Activated effector memory CD4-positive, alpha-beta T cell treated with Interleukin-2 at 50 U/mL for 16 hours (primary cell): ENCODE results near the gene IDI2.
"Not testable (repeated sequence)": the region's sequence is repeated elsewhere in the genome, so short reads cannot be mapped to it uniquely, and the experiment has no call there.

Source experiments
- DNase-seq: peaks from one replicate; pipeline ENCODE4 v3.0.0-alpha.2; 2020

Gene IDI2

GRCh38 chr10:1025683-1026082 is at the start of gene IDI2:
Gene IDI2 (minus strand): TSS chr10:1025859. CDS start chr10:1024723, 1,136 bp downstream.
- DNase-seq: no peak

- no peak for DNase-seq
These were observed 49.2 kb upstream of the IDI2 start for GRCh38 chr10:1074748-1075308.

- DNase-seq: no peak
These were observed 48.5 kb upstream of the IDI2 start for GRCh38 chr10:1074052-1074747.

DNA sequence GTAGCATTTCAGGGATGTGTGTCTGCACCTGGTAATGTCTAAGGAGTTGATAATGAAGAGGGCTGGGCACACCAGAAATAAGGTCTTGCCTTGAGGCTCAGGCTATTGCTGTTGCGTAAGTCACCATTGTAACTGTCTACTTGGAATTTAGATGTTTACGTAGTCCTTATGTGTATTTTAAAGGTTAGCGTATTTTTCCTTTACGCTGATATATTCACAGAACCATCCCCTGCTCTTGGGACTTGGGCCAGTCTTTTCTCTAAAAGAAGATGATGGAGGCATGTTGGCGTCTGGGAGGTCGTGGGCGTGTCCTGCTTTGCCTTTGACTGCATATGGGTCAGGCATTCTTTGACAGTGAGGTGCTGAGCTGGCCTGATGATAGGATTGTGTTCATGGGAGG is 45.3 kb upstream of the IDI2 start:
- no peak for DNase-seq

DNA sequence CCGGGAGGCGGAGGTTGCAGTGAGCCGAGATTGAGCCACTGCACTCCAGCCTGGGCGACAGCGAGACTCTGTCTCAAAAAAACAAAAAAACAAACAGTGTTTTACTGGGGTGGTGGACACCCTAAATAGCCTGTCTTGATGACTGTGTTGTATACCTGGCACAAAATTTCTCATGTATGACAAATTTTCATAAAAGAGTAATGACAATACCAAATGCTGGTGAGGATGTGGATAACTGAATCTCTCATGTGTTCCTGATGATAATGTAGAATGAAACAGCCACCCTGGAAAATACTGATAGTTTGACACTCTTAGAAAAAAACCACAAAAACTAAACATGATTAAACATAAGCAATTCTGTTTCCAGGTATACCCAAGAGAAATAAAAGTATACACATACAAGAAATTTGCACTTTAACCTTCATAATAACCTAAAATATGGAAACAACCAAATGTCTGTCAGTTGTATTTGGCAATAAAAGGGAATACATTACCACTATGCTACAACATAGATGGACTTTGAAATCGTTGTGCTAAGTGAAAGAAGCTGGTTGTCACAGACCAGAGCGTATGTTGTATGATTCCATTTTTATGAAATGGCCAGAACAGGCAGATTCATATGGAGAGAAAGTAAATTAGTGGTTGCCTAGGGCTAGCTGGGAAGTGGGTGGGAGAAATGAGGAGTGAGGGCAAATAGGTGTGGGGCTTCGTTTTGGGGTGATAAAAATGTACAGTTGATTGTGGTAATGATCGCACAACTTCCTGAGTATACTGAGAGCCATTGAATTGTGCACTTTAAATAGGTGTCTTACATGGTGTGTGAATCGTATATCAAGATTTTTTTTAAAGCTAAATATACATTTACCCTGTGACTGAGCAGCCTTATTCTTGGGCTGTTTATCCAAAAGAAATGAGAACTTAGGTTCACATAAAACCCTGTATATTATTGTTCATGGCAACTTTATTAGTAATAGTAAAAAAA is 43.0 kb upstream of the IDI2 start:
- no peak for DNase-seq

DNA sequence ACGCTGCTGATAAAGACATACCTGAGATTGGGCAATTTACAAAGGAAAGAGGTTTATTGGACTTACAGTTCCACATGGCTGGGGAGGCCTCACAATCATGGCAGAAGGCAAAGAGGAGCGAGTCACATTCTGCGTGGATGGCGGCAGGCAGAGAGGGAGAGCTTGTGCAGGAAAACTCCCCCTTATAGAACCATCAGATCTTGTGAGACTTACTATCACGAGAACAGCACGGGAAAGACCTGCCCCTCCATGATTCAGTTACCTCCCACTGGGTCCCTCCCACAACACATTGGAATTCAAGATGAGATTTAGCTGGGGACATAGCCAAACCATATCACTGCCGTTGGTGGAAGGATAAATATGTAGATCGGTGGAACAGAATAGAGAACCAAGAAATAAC is 41.1 kb upstream of the IDI2 start:
- DNase-seq: not testable (repeated sequence)

GRCh38 chr10:1064964-1065247 is 39.2 kb upstream of the IDI2 start:
- DNase-seq: no peak

DNA sequence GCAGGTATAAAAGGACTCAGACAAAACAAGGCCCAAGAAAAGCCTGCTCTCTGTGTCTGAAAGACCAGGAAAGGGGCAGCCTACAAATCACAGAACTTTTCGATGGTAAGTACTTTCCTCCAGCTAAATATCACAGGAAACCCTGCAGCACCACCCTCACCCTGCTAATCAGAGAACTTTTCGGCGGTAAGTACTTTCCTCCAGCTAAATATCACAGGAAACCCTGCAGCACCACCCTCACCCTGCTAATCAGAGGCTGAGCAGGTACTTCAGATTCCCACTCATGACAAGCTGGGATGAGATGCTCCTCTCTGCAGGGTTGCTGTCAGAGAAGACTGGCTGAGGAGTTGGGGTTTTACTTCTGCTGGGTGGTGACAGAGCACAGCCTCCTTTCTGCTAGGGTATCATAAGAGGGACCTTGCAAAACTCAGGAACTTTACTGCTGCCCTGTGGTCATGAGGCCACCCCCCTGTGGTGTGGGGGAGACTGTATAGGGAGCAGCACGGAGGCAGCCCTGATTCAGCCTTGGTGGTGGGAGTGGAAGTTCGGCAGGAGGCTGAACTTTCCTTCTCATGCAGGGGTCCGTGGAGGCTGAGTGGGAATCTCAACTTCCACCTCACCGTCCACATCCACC is 37.7 kb upstream of the IDI2 start:
- DNase-seq: peak; percentile 18

DNA sequence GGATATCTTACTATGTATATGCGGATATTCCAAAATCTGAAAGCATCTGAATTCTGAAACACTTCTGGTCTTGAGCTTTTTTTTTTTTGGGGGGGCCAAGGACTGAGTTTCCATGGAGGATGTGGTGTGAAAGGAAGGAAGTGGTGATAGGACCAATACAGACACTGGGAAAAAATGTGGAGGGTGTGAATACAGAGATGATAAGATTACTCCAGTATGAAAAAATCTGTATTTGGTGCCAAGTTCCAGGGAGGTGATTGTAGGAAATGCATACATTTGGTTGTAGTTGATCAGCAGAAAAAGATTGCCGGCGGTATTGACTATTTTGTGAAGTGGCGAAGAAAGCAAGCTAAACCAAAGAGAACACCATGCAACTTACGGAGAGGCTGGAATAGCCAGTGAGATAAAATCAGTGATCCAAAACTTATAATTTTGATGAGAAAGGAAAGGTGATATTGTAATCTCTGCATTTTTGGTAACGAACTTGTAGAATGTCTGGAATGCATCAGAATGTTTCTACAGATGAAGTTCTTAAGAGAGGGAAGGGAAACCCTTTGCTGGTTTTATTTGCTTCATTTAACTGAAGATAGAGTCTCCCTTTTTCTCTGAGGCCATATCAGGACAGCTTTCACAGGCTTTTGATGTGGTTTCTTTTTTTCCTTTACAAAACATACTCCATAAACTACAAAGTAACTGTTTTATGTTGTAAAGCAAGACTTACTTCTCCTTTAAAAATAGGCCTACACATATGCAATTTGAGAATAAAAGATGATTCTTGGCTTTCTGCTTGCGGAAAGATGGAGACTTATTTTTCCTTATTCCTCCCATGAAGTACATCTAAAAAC is 36.5 kb upstream of the IDI2 start:
- no peak for DNase-seq

DNA sequence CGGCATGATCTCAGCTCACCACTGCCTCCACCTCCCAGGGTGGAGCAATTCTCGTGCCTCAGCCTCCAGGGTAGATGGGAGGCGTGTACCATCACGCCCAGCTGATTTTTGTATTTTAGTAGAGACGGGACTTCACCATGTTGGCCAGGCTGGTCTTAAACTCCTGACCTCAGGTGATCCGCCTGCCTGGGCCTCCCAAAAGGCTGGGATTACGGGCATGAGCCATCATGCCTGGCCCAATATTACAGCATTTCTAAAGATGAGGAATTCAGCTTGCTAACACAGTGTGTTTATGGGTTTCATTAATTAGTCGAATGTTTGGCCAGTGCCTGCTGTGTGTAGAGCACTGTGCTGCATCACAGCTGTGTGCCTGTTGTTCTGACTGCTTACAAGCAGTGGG is 34.2 kb upstream of the IDI2 start:
- no peak for DNase-seq

- DNase-seq: no peak
These were observed 32.4 kb upstream of the IDI2 start for GRCh38 chr10:1058017-1058416.

GRCh38 chr10:1057106-1057657 is 31.5 kb upstream of the IDI2 start:
- no peak for DNase-seq

DNA sequence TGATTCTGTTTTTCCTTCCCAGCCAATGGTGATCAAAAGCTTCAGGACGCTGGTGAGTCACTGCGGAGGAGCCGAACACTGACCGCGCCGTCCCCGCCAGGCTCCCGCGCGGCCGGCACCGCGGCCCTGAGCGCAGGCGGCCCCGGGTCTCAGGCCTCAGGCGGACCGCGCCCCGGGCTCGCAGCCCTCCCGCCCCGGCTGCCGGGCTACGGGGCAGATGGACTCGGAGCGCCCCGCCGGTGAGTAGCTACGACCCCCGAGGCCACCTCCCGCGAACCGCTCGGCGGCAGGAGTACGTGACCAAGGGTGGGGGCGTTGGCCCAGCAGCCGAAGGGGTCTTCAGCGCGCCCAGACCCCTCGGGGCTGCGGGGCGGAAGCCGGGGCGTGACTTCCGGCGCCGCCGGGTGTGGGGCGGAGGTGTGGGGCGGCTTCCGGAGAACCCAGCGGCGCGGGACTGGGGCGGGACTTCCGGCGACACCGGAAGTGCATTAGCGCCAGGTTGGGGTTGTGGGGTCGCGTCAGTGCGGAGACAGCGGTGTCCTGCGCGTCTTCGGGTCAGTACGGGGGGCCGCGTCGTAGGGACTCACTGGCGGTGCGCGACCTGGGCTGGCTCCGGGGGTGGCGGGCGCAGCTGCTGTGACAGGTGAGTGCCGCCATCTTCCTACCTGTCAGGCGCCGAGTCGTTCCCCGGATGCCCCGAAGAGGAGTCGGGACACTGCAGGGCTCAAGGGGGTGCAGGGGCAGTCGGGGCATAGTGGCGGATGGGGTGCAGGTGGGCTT is 30.9 kb upstream of the IDI2 start, which contains the start of gene WDR37:
TSS of gene WDR37 (plus strand) at position 60 of the 780 bp plus-strand sequence. CDS start 15,771 bp downstream, outside the sequence.
- DNase-seq: peak; percentile 84

- DNase-seq: no peak
These were observed 29.0 kb upstream of the IDI2 start for GRCh38 chr10:1054684-1055083.

- DNase-seq: peak; percentile 29
These were observed 24.9 kb upstream of the IDI2 start for GRCh38 chr10:1050554-1050953.

- no peak for DNase-seq
These were observed 24.5 kb upstream of the IDI2 start for GRCh38 chr10:1050145-1050544.

GRCh38 chr10:1049425-1049958 is 23.8 kb upstream of the IDI2 start:
- no peak for DNase-seq

DNA sequence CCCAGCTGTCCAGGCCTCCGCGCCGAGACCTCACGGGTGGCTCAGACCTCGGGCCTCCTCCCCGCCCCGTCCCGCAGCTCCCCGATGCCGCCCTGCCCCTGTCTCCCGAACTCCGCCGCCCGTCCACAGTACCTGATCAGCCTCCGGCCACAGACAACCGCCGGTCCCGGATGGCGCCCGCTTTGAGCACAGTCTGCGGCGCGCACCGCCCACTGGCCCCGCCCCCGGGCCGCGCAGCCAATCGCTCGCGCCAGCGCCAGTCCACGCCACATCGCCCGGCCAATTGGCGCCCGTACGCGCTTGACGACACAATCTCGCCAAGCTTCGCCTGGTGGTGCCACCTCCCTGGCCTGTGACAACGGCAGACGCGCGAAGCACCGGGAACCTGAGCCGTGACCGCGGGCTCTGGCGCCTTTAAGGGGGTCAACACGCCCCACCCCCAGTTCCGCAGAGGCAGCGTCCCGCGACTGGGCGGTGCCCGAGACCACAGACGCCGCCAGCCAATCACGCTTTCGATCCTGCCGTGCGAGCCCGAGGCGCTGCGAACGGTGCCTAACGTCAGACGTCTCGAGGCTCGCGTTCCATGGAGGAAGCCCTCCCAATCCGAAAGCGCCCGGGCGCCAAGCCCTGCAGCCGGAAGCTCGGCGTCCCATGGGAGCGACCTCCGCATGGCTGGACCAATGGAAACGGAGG is 23.2 kb upstream of the IDI2 start, which contains the start of gene IDI1:
TSS of gene IDI1 (minus strand) at position 388 of the 693 bp plus-strand sequence. CDS start at position 272, 116 bp downstream.
- peak; percentile 94 for DNase-seq

DNA sequence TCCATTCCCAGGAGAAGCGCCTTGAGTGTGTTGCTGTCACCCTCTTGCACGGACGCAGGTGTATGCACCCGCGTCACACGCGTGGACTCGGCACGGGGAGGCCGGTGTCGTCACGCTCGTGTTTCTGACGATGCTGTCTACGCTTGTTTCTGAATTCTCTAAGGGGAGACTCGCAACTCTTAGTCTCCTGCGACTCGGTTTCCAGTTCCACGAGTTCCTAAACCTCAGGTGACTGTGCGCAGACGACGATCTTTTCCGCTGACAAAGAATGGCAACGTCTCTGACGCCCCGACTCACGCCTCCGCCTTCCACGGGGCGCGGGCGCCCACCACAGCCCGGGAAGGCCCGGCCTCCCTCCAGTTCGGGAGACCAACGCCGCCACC is 22.7 kb upstream of the IDI2 start:
- no peak for DNase-seq

- no peak for DNase-seq
These were observed 22.3 kb upstream of the IDI2 start for GRCh38 chr10:1047937-1048336.
